ENCODE measurements around the gene PSD4. TPM values are rescaled to one million over a fixed set of nuclear protein-coding genes. Genes with fewer than 3 reads are reported as not detected.

Gene PSD4
- total and polyA plus RNA-seq, 2 of the 4 experiments (the other 2 are of a cell fraction) = 0.36 to 0.70 TPM

- no peak for TF ChIP-seq MAZ (IDR thresholded peaks at IDR 0.05; ENCODE audit: borderline replicate concordance, low read depth, low read length)
- TF ChIP-seq FOS (IDR thresholded peaks at IDR 0.05; ENCODE audit: low read depth, low read length) = no peak
- no peak for TF ChIP-seq RAD21 (IDR thresholded peaks at IDR 0.05; ENCODE audit: low read length)
- no peak for TF ChIP-seq CEBPB (IDR thresholded peaks at IDR 0.05; ENCODE audit: low read depth, low read length)
- no peak for TF ChIP-seq NFE2L2 (IDR thresholded peaks at IDR 0.05; ENCODE audit: low read depth, low read length)
- no peak for TF ChIP-seq CHD1 (IDR thresholded peaks at IDR 0.05; ENCODE audit: low read depth, low read length)
- TF ChIP-seq USF2 (IDR thresholded peaks at IDR 0.05; ENCODE audit: low read depth, low read length) = no peak
- no peak for TF ChIP-seq RCOR1 (IDR thresholded peaks at IDR 0.05; ENCODE audit: insufficient replicate concordance, low read length)
- no peak overlapping the region for H3K27ac ChIP-seq (ENCODE audit: insufficient read depth, low read length)
- DNase-seq (peak; percentile 26), ATAC-seq (ENCODE audit: low read depth) (no peak; the same call in 1 of the 2 replicates)
- intact Hi-C loops (cut with micrococcal nuclease) (no loop called here), in situ Hi-C loops (cut with MboI; ENCODE audit: low sequenced_read_pairs) (no loop called here), dilution Hi-C loops (cut with HindIII; ENCODE audit: low sequenced_read_pairs, unreplicated experiment) (no loop called here)
- H4K91ac ChIP-seq (ENCODE audit: insufficient read depth, low read depth, low read length) = no peak overlapping the region
- BruUV-seq (replicated peaks) = no TSS peak
- no peaks in the 10 kb centered on the region for H3K36me3 ChIP-seq (ENCODE audit: control insufficient read depth, insufficient read depth, low read length)
- H4K5ac ChIP-seq (ENCODE audit: low read depth, low read length) = no peak overlapping the region
- no peak overlapping the region for H3K9ac ChIP-seq (ENCODE audit: low read depth, low read length)
- H3K9me1 ChIP-seq (ENCODE audit: insufficient read depth, low read length) = no peaks in the 10 kb centered on the region
- H2AK9ac ChIP-seq (replicated peaks; ENCODE audit: low read depth, low read length, poor library complexity) = no peak overlapping the region
- no CpG with 5 or more reads among the region's 10 CpGs for WGBS, 2 experiments (ENCODE audit: extremely low coverage in 2 of 2, insufficient read length in 1 of 2)
- no peaks in the 10 kb centered on the region; the same call in 1 of the 2 replicates for H3K4me1 ChIP-seq (ENCODE audit: control insufficient read depth, insufficient read depth, low read length)
- H2AK5ac ChIP-seq (ENCODE audit: low read depth, low read length) = no peak overlapping the region
- H4K20me1 ChIP-seq (ENCODE audit: insufficient read depth, low read length) = no peaks in the 10 kb centered on the region
- no peak overlapping the region for H3K14ac ChIP-seq (replicated peaks; ENCODE audit: low read depth, low read length)
- no peaks in the 10 kb centered on the region for H3K9me3 ChIP-seq (ENCODE audit: control insufficient read depth, insufficient read depth, low read length)
- H4K8ac ChIP-seq (ENCODE audit: low read depth in 2 of 2, low read length in 2 of 2) = no peak overlapping the region
- no peak overlapping the region for H3K18ac ChIP-seq (ENCODE audit: low read depth, low read length)
- no peak overlapping the region for H2BK15ac ChIP-seq (ENCODE audit: low read depth, low read length)
- peaks cover 23% of the 10 kb centered on the region for H3K27me3 ChIP-seq (ENCODE audit: control insufficient read depth, insufficient read depth, low read length)
- H2BK120ac ChIP-seq (ENCODE audit: low read depth, low read length) = no peak overlapping the region
- H3K56ac ChIP-seq (ENCODE audit: extremely low read depth, insufficient read depth, low read length) = no peak overlapping the region
- no peaks in the 10 kb centered on the region for H3K79me1 ChIP-seq (ENCODE audit: low read depth in 1 of 2, low read length in 2 of 2)
- POLR2A ChIA-PET (ENCODE audit: unreplicated experiment) = no interaction called here
- H2BK5ac ChIP-seq (ENCODE audit: low read depth, low read length, poor library complexity, severe bottlenecking) = no peak overlapping the region
- no peak overlapping the region for H3K4me2 ChIP-seq (ENCODE audit: low read depth, low read length)
- H3K4me3 ChIP-seq (ENCODE audit: insufficient read depth, low read depth, low read length) = no peak overlapping the region
- H2BK20ac ChIP-seq (ENCODE audit: low read depth, low read length) = no peak overlapping the region
- no peak overlapping the region for H3K4ac ChIP-seq (ENCODE audit: low read depth, low read length)
- no peak overlapping the region for H2AFZ ChIP-seq (replicated peaks; ENCODE audit: low read length, poor library complexity)
- CTCF ChIA-PET = interaction anchor here (0.5 to 1.0 kb wide), 2 partner anchors 34 to 231 kb away, joined by 3 read pairs; no protein-coding TSS in a partner anchor
- H3K23ac ChIP-seq (ENCODE audit: low read depth, low read length) = no peak overlapping the region
Measured at GRCh38 chr2:113157897-113158753, 15.6 kb upstream of the PSD4 start.
